Thyroid gland (tissue), 4 donors: ENCODE measurements around the gene CREB3L2. TPM values are rescaled to one million over a fixed set of nuclear protein-coding genes. Genes with fewer than 3 reads are reported as not detected.
A peak's percentile ranks its signal among the peaks of the same experiment; 100 is the strongest.

Experiments used
- DNase-seq, 2 donors: peaks; one replicate each; pipeline ENCODE4 v3.0.0-alpha.2; 2019
- H3K27ac ChIP-seq, 3 donors: fragments of 200-600 bp; sonication (generic); 1 replicate in 2 of 3; 2 replicates in 1 of 3; pipeline ENCODE4 v1.5.1; 2016 to 2019; ENCODE audit warnings: mild to moderate bottlenecking in 1 of 3, moderate library complexity in 1 of 3
- H3K27me3 ChIP-seq: fragments of 200-600 bp; sonication (generic); one replicate; pipeline ENCODE4 v1.5.1; 2019
- H3K36me3 ChIP-seq, 2 donors: fragments of 200-600 bp; sonication (generic); one replicate each; pipeline ENCODE4 v1.5.1; 2016 to 2019
- H3K4me1 ChIP-seq, 2 donors: fragments of 200-600 bp; sonication (generic); one replicate each; pipeline ENCODE4 v1.5.1; 2017 to 2019
- H3K4me3 ChIP-seq, 3 donors: fragments of 200-600 bp; sonication (generic); replicated peaks in 1 of 3; 1 replicate in 2 of 3; 2 replicates in 1 of 3; pipeline ENCODE4 v1.5.1; 2016; ENCODE audit warnings: mild to moderate bottlenecking in 1 of 3
- H3K9me3 ChIP-seq: fragments of 200-600 bp; sonication (generic); one replicate; pipeline ENCODE4 v1.5.1; 2017
- CTCF ChIP-seq, 6 experiments: fragments of 200-600 bp in 3 of 6; fragments of 450-650 bp in 3 of 6; sonication (generic) in 3 of 6; IDR thresholded peaks; one replicate each; pipeline ENCODE4 v1.5.1; 2016 to 2019; ENCODE audit warnings: antibody characterized with exemption in 6 of 6, mild to moderate bottlenecking in 2 of 6, inconsistent platforms in 1 of 6, moderate library complexity in 1 of 6
- POLR2A ChIP-seq, 2 donors: fragments of 450-650 bp; IDR thresholded peaks; one replicate each; pipeline ENCODE4 v1.6.1; 2017; ENCODE audit warnings: antibody characterized with exemption in 2 of 2, mild to moderate bottlenecking in 2 of 2, moderate library complexity in 1 of 2
- WGBS, 2 donors: methylation state at CpG; one replicate each; pipeline ENCODE4 v1.1.5; 2017; 5-methylcytosine and 5-hydroxymethylcytosine counted together
- intact Hi-C: fragments of 100-400 bp; cut with DNase I; formaldehyde crosslinking; loops from one replicate; pipeline ENCODE4 v1.15.1; 2023
- total RNA-seq, 4 donors: library from RNA; depleted of rRNA; stranded (reverse); fragments of >200 nt; gene quantifications; one replicate each; pipeline ENCODE4 v1.2.3, GENCODE V29; 2016

The CREB3L2 gene
- total RNA-seq, 4 donors from 2014 or later, result 86.1 to 143 (median 103) TPM

DNA sequence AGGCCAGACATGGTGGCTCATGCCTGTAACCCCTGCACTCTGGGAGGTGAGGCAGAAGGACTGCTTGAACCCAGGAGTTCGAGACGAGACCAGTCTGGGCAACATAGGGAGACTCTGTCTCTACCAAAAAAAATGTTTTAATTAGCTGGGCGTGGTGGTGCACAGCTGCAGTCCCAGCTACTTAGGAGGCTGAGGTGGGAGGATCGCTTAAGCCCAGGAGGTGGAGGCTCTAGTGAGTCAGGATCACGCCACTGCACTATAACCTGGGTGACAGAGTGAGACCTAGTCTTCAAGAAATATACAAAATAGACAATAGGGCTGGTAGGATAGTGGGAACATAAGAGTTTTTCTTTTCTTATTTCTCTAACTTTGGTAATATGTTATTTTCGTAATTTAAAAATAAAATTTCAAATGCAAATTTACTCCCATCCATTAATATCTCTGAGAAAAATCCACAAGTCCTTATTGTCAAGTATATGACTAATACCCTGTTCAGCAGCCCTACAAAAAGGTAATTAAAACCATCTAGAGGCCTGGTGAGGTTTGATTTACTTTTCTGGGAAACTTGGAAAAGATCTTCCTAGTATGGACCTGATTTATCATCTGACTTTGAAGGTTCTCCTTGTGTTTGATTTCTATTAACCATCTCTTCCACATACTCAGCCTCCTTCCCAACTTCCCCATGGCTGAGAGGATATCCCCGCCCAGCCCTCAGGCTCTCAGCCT lies 50.0 kb downstream of the CREB3L2 start:
- H3K27me3 ChIP-seq, result no peaks in the 10 kb centered on the region
- whole genome bisulfite sequencing, 2 donors, result 94 to 99% methylated on average over 7 of the region's 7 CpGs
- peaks cover 78 to 80% of the 10 kb centered on the region in 2 donors for H3K4me1 ChIP-seq
- no peaks in the 10 kb centered on the region for H3K9me3 ChIP-seq
- H3K36me3 ChIP-seq, result no peaks in the 10 kb centered on the region
- intact Hi-C loops, result no loop called here
- no peak for DNase-seq
- H3K4me3 ChIP-seq, result no peak overlapping the region
- H3K27ac ChIP-seq, result peak overlapping the region; percentile 75 to 98 (median 89)
- TF ChIP-seq CTCF (IDR thresholded peaks at IDR 0.05) (no peak), POLR2A (IDR thresholded peaks at IDR 0.05) (no peak)

GRCh38 chr7:137950967-137951366 lies 50.9 kb downstream of the CREB3L2 start:
- H3K36me3 ChIP-seq, result no peaks in the 10 kb centered on the region
- 52 to 64% methylated on average over 7 of the region's 7 CpGs for WGBS, 2 donors
- TF ChIP-seq CTCF (IDR thresholded peaks at IDR 0.05) (peak in 1 of 6 experiments; percentile 2), POLR2A (IDR thresholded peaks at IDR 0.05) (peak in 1 of 2 donors; percentile 71)
- H3K4me1 ChIP-seq, result peaks cover 71 to 74% of the 10 kb centered on the region in 2 donors
- H3K4me3 ChIP-seq, result no peak overlapping the region
- no peaks in the 10 kb centered on the region for H3K9me3 ChIP-seq
- H3K27ac ChIP-seq, result peak overlapping the region; percentile 75 to 98 (median 89)
- DNase-seq, result peak; percentile 47 to 50
- intact Hi-C loops, result no loop called here
- H3K27me3 ChIP-seq, result no peaks in the 10 kb centered on the region

DNA sequence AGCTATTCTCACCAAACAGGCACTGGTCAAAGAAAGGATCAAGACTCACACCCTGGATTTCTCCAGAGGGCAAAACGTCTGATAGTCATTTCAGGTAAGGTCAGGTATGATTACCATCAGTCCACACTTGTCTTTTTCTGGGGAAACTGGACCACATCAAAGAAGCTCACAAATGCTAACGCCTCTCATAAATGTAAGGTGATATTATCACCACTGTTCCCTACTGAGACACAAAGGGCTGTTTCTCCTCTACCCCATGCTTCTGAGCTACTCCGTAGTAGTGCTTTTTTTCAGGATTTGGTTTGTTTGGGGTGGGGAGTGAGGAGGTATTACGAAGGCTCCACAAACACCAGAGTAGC lies 51.6 kb downstream of the CREB3L2 start:
- Histone ChIP-seq H3K4me1 (peaks cover 65 to 73% of the 10 kb centered on the region in 2 donors), H3K9me3 (no peaks in the 10 kb centered on the region), H3K27ac (peak overlapping the region; percentile 75 to 98 (median 89)), H3K27me3 (no peaks in the 10 kb centered on the region), H3K36me3 (no peaks in the 10 kb centered on the region), H3K4me3 (no peak overlapping the region)
- intact Hi-C loops, result no loop called here
- TF ChIP-seq CTCF (IDR thresholded peaks at IDR 0.05) (no peak), POLR2A (IDR thresholded peaks at IDR 0.05) (no peak)
- 89 to 91% methylated on average over 4 of the region's 4 CpGs for WGBS, 2 donors
- no peak for DNase-seq

DNA sequence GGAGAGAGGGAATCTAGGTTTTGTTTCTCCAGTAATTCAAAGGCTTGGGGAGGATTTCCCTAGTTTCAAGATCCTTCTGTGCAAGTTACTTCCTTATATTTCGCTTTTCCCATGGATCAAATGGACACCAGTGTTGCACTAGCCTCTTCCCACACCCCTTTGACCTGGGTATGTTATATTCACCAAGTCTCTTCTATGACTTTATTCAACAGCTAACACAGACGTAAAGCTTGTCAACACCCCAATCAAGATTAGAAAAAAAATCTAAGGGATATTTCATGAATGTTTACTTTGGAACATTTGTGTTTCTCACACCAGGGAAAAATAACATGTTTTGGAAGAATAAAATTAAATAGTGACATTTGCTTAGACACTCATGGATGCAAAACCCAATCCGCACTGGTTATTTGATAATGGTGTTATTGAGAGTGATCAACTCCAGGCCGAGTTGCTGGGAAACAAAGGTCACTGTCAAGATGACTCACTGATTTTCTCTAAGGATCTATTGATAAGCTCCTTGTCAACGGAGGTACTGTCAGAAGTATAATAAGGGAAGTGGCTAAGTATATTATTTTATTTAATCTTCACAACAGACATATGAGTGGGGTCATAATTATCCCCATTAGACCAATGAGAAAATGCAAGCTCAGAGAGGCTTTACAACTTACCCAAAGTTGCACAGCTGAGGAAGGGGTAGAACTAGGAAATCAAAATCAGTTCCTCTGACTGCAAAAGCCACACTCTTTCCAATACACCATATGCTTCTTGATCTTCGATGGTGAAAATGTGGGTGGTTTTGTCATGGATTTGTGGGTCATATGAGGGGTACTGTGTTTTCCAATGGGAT lies 52.2 kb downstream of the CREB3L2 start:
- no peaks in the 10 kb centered on the region for H3K9me3 ChIP-seq
- H3K27ac ChIP-seq, result peak overlapping the region in 2 of 3 donors; percentile 89 to 98
- no peaks in the 10 kb centered on the region for H3K27me3 ChIP-seq
- no peak for DNase-seq
- WGBS, 2 donors, result 87 to 91% methylated on average over 6 of the region's 6 CpGs
- TF ChIP-seq POLR2A (IDR thresholded peaks at IDR 0.05), result no peak
- TF ChIP-seq CTCF (IDR thresholded peaks at IDR 0.05), result no peak
- H3K4me3 ChIP-seq, result no peak overlapping the region
- no peaks in the 10 kb centered on the region for H3K36me3 ChIP-seq
- peaks cover 59 to 73% of the 10 kb centered on the region in 2 donors for H3K4me1 ChIP-seq
- intact Hi-C loops, result no loop called here
